Stomach (tissue), 9 donors: ENCODE data around the gene ABL1. TPM values are rescaled to one million over a fixed set of nuclear protein-coding genes. Genes with fewer than 3 reads are reported as not detected.
"Not testable (repeated sequence)": the region's sequence is repeated elsewhere in the genome, so short reads cannot be mapped to it uniquely, and the experiment has no call there.

Source experiments
- DNase-seq, 2 donors: peaks; one replicate each; pipeline versions ENCODE4 v3.0.0 to v3.0.0-alpha.2; 2013 to 2019
- H3K27ac ChIP-seq, 5 donors: fragments of 200-600 bp in 4 of 5; sonication (generic) in 4 of 5; one replicate each; pipeline ENCODE4 v1.5.1; 2013 to 2019; ENCODE audit warnings: mild to moderate bottlenecking in 1 of 5, moderate library complexity in 1 of 5
- H3K27me3 ChIP-seq, 3 donors: fragments of 200-600 bp; sonication (generic); one replicate each; pipeline ENCODE4 v1.5.1; 2017 to 2019; ENCODE audit warnings: mixed run types in 1 of 3
- H3K36me3 ChIP-seq, 4 donors: fragments of 200-600 bp; sonication (generic); 1 replicate in 3 of 4; 2 replicates in 1 of 4; pipeline ENCODE4 v1.5.1; 2016 to 2019
- H3K4me1 ChIP-seq, 4 donors: fragments of 200-600 bp; sonication (generic); one replicate each; pipeline ENCODE4 v1.5.1; 2016 to 2019
- H3K4me3 ChIP-seq, 4 donors: fragments of 200-600 bp; sonication (generic) in 3 of 4; one replicate each; pipeline ENCODE4 v1.5.1; 2016 to 2019; ENCODE audit warnings: mild to moderate bottlenecking in 1 of 4
- H3K9me3 ChIP-seq, 4 donors: fragments of 200-600 bp; sonication (generic); one replicate each; pipeline ENCODE4 v1.5.1; 2016 to 2019
- CTCF ChIP-seq, 7 experiments: fragments of 450-650 bp in 4 of 7; fragments of 200-600 bp in 3 of 7; sonication (generic) in 3 of 7; IDR thresholded peaks; one replicate each; pipeline ENCODE4 v1.5.1; 2016 to 2019; ENCODE audit warnings: antibody characterized with exemption in 7 of 7, control low read depth in 2 of 7, mild to moderate bottlenecking in 1 of 7
- EP300 ChIP-seq: sonication (generic); formaldehyde crosslinking; IDR thresholded peaks from one replicate; pipeline ENCODE4 v1.6.1; 2017; ENCODE audit warnings: antibody characterized with exemption
- POLR2A ChIP-seq, 4 donors: fragments of 450-650 bp; IDR thresholded peaks; one replicate each; pipeline ENCODE4 v1.6.1; 2016; ENCODE audit warnings: antibody characterized with exemption in 4 of 4, control low read depth in 2 of 4, mild to moderate bottlenecking in 1 of 4, moderate library complexity in 1 of 4
- POLR2AphosphoS5 ChIP-seq, 3 donors: sonication (generic); formaldehyde crosslinking; IDR thresholded peaks; one replicate each; pipeline ENCODE4 v1.6.1; 2016; ENCODE audit warnings: antibody characterized with exemption in 3 of 3
- WGBS, 5 donors: extraction: QIAGEN DNeasy Blood & Tissue Kit in 3 of 5; methylation state at CpG; one replicate each; pipeline versions ENCODE4 v1.1.5 to v1.1.7; 2013 to 2018; 5-methylcytosine and 5-hydroxymethylcytosine counted together
- intact Hi-C: fragments of 100-400 bp; cut with DNase I; formaldehyde crosslinking; loops from one replicate; pipeline ENCODE4 v1.15.1; 2023; ENCODE audit warnings: low total_unique reads
- polyA plus RNA-seq, 3 donors: library from polyadenylated mRNA; stranded (reverse); fragments of 200-250 nt; gene quantifications; one replicate each; pipeline ENCODE4 v1.2.3, GENCODE V29; 2013
- total RNA-seq, 5 donors: library from RNA; depleted of rRNA; stranded (reverse); fragments of >200 nt; gene quantifications; one replicate each; pipeline versions ENCODE4 v1.1.0 to v1.2.3, GENCODE V29; 2014 to 2016
- donor health status: healthy with polysubstance abuse.
- donor health status: Bipolar disorder and iron deficiency.
- donor health status: healthy.

ABL1 gene
- total and polyA plus RNA-seq, 8 donors, result 19.0 to 95.9 (median 43.8) TPM

DNA sequence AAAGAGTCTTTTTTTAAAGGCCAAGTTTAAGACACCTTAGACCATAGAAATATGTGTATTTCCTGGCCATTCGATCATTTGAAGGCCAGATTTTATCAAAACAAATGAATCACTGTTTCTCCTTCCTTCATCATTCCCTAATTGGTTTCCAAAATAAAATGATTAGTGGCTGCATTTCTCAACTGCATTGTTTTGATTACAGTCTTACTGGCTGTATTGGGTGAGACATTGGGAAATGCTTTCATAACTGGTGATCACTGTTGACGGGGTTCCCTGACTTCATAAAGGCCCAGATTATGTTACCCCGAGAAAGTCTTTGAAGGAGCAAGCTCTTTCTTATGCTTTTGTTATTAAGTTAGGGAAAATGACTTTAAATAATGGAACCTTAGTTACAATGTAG lies 40.6 kb upstream of the ABL1 start:
- H3K9me3 ChIP-seq, intact Hi-C loops: not testable (repeated sequence)
- WGBS, 5 donors, result 66 to 84% (median 73%) methylated on average over 3 of the region's 3 CpGs

GRCh38 chr9:130794923-130795495 lies 40.0 kb upstream of the ABL1 start:
- Histone ChIP-seq H3K9me3 (peaks cover 0 to 2% (median under 1%) of the 10 kb centered on the region in 4 donors), H3K36me3 (no peaks in the 10 kb centered on the region), H3K27me3 (no peaks in the 10 kb centered on the region), H3K4me1 (peaks cover 0 to 48% (median 26%) of the 10 kb centered on the region in 4 donors), H3K27ac (peak overlapping the region in 4 of 5 donors; percentile 70 to 78 (median 75)), H3K4me3 (no peak overlapping the region)
- no peak for DNase-seq
- 52 to 77% (median 65%) methylated on average over 6 of the region's 6 CpGs for WGBS, 5 donors
- intact Hi-C loops, result no loop called here
- TF ChIP-seq POLR2AphosphoS5 (IDR thresholded peaks at IDR 0.05) (peak in 2 of 3 donors; percentile 23 to 72), POLR2A (IDR thresholded peaks at IDR 0.05) (no peak)

More for the DNA sequence above, 40.6 kb upstream of the ABL1 start:
- TF ChIP-seq POLR2AphosphoS5 (IDR thresholded peaks at IDR 0.05), result peak in 2 of 3 donors; percentile 11 to 56
- H3K4me1 ChIP-seq, result peaks cover 0 to 48% (median 26%) of the 10 kb centered on the region in 4 donors
- not testable (repeated sequence) for H3K4me3 ChIP-seq, H3K27me3 ChIP-seq, DNase-seq, H3K36me3 ChIP-seq
- peak overlapping the region in 4 of 5 donors; percentile 70 to 78 (median 75) for H3K27ac ChIP-seq

GRCh38 chr9:130803116-130803515 lies 31.9 kb upstream of the ABL1 start:
- 89 to 96% (median 93%) methylated on average over 11 of the region's 11 CpGs for WGBS, 5 donors

GRCh38 chr9:130805510-130806326 lies 29.3 kb upstream of the ABL1 start:
- intact Hi-C loops, result no loop called here
- TF ChIP-seq POLR2AphosphoS5 (IDR thresholded peaks at IDR 0.05), result no peak
- TF ChIP-seq EP300, result no peak
- TF ChIP-seq POLR2A (IDR thresholded peaks at IDR 0.05), result no peak
- TF ChIP-seq CTCF (IDR thresholded peaks at IDR 0.05), result no peak
- WGBS, 5 donors, result 16 to 64% (median 57%) methylated on average over 1 of the region's 1 CpG
- Histone ChIP-seq H3K4me3 (no peak overlapping the region), H3K27ac (peak overlapping the region in 1 of 5 donors; percentile 11), H3K27me3 (no peaks in the 10 kb centered on the region), H3K36me3 (no peaks in the 10 kb centered on the region), H3K9me3 (no peaks in the 10 kb centered on the region), H3K4me1 (peaks cover 0 to 15% (median 6%) of the 10 kb centered on the region in 4 donors)
- no peak for DNase-seq

More at GRCh38 chr9:130803116-130803515, 31.9 kb upstream of the ABL1 start:
- DNase-seq, H3K36me3 ChIP-seq, H3K27ac ChIP-seq, intact Hi-C loops, H3K4me3 ChIP-seq, H3K27me3 ChIP-seq, H3K9me3 ChIP-seq: not testable (repeated sequence)
- peaks cover 0 to 20% (median 7%) of the 10 kb centered on the region in 4 donors for H3K4me1 ChIP-seq

GRCh38 chr9:130806327-130806716 lies 28.7 kb upstream of the ABL1 start:
- Histone ChIP-seq H3K4me1 (peaks cover 0 to 15% (median 6%) of the 10 kb centered on the region in 4 donors), H3K4me3 (no peak overlapping the region), H3K27ac (no peak overlapping the region), H3K36me3 (no peaks in the 10 kb centered on the region), H3K9me3 (no peaks in the 10 kb centered on the region), H3K27me3 (no peaks in the 10 kb centered on the region)
- 83 to 97% (median 95%) methylated on average over 1 of the region's 1 CpG for WGBS, 5 donors
- intact Hi-C loops, result no loop called here
- TF ChIP-seq POLR2A (IDR thresholded peaks at IDR 0.05), result no peak
- TF ChIP-seq CTCF (IDR thresholded peaks at IDR 0.05), result no peak
- no peak for TF ChIP-seq EP300
- no peak for TF ChIP-seq POLR2AphosphoS5 (IDR thresholded peaks at IDR 0.05)
- DNase-seq, result no peak
